WERI-Rb-1 (cell line): ENCODE measurements around the gene SH3BP4.
"Not testable (repeated sequence)": the region's sequence is repeated elsewhere in the genome, so short reads cannot be mapped to it uniquely, and the experiment has no call there.

ENCODE experiments used
- DNase-seq: peaks from one replicate; pipeline ENCODE4 v3.0.0-alpha.2; 2020
- H3K27ac ChIP-seq: fragments of 250-450 bp; sonication (Bioruptor Pico); 2 replicates; pipeline ENCODE4 v1.5.1; 2020; ENCODE audit warnings: mild to moderate bottlenecking, moderate library complexity
- H3K27me3 ChIP-seq: fragments of 250-450 bp; sonication (Bioruptor Pico); 2 replicates; pipeline ENCODE4 v1.5.1; 2021; ENCODE audit warnings: mild to moderate bottlenecking, low read depth, moderate library complexity; ENCODE audit not compliant: insufficient read depth, severe bottlenecking
- H3K36me3 ChIP-seq: fragments of 250-450 bp; sonication (Bioruptor Pico); 2 replicates; pipeline ENCODE4 v1.5.1; 2020; ENCODE audit warnings: mild to moderate bottlenecking, moderate library complexity
- H3K4me3 ChIP-seq: 2 replicates; pipeline ENCODE4 v1.5.1; 2011; ENCODE audit warnings: low read depth, mild to moderate bottlenecking, control low read depth, low read length
- H3K9me3 ChIP-seq: fragments of 250-450 bp; sonication (Bioruptor Pico); 2 replicates; pipeline ENCODE4 v1.5.1; 2021; ENCODE audit warnings: mild to moderate bottlenecking, moderate library complexity; ENCODE audit not compliant: severe bottlenecking
- TF ChIP-seq, protein P1 (sequence below): IDR thresholded peaks from 2 replicates; pipeline ENCODE4 v1.5.1; 2011; ENCODE audit warnings: low read depth, mild to moderate bottlenecking, control low read depth, inconsistent platforms, low read length

The SH3BP4 gene

DNA sequence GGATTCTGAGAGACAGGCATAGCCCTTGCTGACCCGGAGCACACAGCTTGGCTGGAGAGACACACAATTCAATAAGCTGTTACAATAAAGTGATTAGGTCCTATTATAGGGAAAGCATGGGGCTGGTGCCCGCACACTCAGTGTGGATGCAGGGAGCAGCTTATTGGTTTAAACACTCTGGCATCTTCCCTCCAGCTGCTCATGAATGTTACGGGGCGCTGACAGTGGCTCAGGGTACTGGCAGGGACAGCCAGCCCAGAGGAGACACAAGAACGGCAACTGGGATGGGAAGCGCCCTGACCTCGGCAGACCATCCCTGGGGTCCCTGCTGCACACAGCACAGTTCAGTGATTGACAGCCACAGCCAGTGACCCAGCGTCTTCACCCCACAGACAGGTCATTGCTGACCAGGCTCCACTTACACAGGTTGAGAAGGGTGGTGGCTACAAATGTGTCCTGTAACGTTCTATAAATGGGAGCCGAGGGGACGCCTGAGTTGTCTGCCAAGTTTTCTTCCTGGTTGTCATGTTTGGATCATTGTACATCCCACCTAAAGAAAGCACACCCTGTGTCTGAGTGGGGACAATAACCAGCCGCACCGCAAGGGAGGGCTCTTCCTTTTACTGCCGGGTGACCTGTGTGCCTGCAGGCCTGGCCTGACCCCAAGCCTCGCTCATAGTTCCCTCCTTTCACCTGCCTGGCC, 60.3 kb downstream of the SH3BP4 start:
- Histone ChIP-seq H3K27ac (peak overlapping the region; percentile 75), H3K4me3 (no peak overlapping the region)
- DNase-seq, result peak; percentile 94

DNA sequence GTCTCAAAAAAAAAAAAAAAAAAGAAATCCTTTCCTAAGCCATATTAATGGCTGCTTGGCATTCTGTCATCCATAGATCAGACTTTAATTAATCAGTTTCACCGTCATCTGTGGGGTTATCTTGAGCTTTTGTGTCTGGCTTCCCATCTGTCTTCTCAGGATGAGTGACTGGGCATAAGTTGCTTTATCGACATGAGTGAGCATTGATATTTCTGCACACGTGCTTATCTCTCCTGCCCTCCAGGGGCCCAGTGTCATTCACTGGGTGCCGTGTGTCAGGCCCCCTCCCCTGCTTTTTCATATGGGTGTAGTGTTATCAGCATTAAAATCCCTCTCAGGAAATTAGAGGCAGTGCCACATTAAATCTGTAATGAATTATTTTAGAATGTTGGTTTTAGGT, 65.6 kb downstream of the SH3BP4 start:
- Histone ChIP-seq H3K27me3 (no peaks in the 10 kb centered on the region), H3K36me3 (peaks cover 43% of the 10 kb centered on the region), H3K4me3 (0 out of 2 replicates have a peak overlapping the region, but pooled peaks have one; percentile 6), H3K27ac (peak overlapping the region; percentile 93), H3K9me3 (peaks cover 12% of the 10 kb centered on the region)
- TF ChIP-seq, protein P1, sequence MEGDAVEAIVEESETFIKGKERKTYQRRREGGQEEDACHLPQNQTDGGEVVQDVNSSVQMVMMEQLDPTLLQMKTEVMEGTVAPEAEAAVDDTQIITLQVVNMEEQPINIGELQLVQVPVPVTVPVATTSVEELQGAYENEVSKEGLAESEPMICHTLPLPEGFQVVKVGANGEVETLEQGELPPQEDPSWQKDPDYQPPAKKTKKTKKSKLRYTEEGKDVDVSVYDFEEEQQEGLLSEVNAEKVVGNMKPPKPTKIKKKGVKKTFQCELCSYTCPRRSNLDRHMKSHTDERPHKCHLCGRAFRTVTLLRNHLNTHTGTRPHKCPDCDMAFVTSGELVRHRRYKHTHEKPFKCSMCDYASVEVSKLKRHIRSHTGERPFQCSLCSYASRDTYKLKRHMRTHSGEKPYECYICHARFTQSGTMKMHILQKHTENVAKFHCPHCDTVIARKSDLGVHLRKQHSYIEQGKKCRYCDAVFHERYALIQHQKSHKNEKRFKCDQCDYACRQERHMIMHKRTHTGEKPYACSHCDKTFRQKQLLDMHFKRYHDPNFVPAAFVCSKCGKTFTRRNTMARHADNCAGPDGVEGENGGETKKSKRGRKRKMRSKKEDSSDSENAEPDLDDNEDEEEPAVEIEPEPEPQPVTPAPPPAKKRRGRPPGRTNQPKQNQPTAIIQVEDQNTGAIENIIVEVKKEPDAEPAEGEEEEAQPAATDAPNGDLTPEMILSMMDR, result no peak
- peak; percentile 67 for DNase-seq

More for the DNA sequence above, 60.3 kb downstream of the SH3BP4 start:
- H3K27me3 ChIP-seq, result no peaks in the 10 kb centered on the region
- H3K9me3 ChIP-seq, result peaks cover 12% of the 10 kb centered on the region
- H3K36me3 ChIP-seq, result peaks cover 53% of the 10 kb centered on the region
- TF ChIP-seq, protein P1, result no peak

DNA sequence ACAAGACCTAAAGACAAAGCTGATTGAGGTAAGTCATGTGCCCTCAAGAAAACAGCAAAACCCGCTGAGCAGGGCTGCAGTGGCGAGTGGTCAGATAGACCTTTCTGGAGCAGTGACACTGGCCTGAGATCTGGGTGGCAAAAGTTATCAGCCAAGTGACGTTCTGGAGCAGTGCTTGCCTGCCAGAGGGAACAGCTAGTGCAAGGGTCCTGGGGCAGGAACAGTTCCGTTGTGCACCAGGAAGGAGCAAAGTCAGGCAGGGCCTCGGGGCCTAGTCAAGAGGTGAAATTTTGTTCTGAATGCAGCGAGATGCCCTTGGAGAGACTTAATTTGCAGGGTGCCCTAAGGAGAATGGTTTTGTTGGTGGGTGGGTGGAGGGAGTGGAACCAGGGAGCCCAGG, 67.0 kb downstream of the SH3BP4 start:
- no peak overlapping the region for H3K4me3 ChIP-seq
- TF ChIP-seq, protein P1, result no peak
- H3K9me3 ChIP-seq, result peaks cover 12% of the 10 kb centered on the region
- peaks cover 43% of the 10 kb centered on the region for H3K36me3 ChIP-seq
- peak overlapping the region; percentile 93 for H3K27ac ChIP-seq
- no peak for DNase-seq
- no peaks in the 10 kb centered on the region for H3K27me3 ChIP-seq

DNA sequence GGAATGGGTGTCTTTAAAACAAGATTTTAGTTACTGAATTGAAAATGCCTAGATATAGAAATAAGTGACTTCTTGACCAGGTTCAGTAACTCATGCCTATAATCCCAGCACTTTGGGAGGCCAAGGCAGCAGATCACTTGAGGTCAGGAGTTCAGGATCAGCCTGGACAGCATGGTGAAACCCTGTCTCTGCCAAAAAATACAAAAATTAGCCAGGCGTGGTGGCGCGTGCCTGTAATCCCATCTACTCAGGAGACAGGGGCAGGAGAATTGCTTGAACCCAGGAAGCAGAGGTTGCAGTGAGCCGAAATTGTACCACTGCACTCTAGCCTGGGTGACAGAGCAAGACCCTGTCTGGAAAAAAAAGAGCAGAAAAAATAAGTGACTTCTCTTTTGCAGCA, 68.3 kb downstream of the SH3BP4 start:
- not testable (repeated sequence) for DNase-seq, H3K27me3 ChIP-seq, H3K9me3 ChIP-seq, H3K4me3 ChIP-seq
- Histone ChIP-seq H3K36me3 (peaks cover 41% of the 10 kb centered on the region), H3K27ac (peak overlapping the region; percentile 34)

DNA sequence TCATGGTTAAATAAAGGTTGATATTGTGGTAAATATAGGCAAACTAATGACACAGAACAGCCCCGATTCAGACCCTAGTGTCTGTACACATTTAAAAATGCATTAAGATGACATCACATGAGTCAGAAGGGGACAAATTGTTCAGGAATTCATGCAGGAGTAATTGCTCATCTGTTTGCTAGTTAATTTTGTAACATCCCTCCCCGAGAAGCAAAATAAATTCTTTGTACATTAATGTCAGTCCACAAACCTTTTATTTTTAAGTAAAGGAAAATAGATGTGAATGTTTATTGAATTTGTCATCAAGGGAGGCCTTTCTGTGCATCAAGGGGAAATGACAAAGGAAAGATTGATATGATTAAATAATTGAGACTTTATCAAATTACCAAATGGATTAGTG, 69.9 kb downstream of the SH3BP4 start:
- TF ChIP-seq, protein P1, result no peak
- Histone ChIP-seq H3K9me3 (peaks cover under 1% of the 10 kb centered on the region), H3K36me3 (peaks cover 32% of the 10 kb centered on the region), H3K4me3 (no peak overlapping the region), H3K27ac (no peak overlapping the region), H3K27me3 (no peaks in the 10 kb centered on the region)
- no peak for DNase-seq

DNA sequence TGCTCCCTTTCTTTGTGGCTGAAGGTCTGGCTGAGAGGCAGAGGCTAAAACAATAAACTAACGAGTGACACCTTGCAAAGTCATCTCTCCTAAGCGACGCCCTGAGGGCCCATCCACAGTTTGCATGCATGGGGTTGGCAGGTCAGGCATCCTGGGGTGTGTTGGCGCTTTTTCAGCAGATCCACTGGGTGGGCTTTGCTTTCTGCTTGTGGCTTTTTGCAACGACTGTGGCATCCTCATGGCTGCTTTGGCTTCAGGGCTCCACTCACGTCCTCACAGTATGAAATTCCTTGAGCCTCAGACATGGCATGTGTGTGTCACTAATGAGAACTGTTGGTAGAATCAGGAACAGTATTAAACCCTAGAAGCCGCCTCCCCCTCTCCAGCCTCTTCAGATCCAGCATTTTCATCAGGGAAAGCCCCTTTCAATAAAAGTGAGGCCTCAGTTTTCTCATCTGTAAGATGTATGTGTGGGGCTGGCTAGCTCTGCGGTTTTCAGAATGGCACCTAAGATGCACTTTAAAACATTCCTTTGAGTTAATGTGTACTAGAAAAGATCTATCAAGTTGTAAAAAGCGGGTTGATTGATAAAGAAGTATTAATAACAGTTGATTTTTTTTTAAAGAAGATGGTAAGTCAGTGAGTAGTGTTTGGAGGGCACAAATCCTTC, 72.5 kb downstream of the SH3BP4 start:
- DNase-seq, result no peak
- no peaks in the 10 kb centered on the region for H3K9me3 ChIP-seq
- H3K27me3 ChIP-seq, result no peaks in the 10 kb centered on the region
- TF ChIP-seq, protein P1, result no peak
- no peak overlapping the region for H3K4me3 ChIP-seq
- H3K36me3 ChIP-seq, result peaks cover 43% of the 10 kb centered on the region
- H3K27ac ChIP-seq, result no peak overlapping the region
